Ovary (tissue), 3 donors: ENCODE results near the gene DNAH11.

Experiments
- CTCF ChIP-seq, 3 donors: fragments of 450-650 bp in 2 of 3; fragments of 200-600 bp in 1 of 3; IDR thresholded peaks; one replicate each; pipeline versions ENCODE4 v1.5.1 to v1.8.0; 2016 to 2022; ENCODE audit warnings: antibody characterized with exemption in 3 of 3, mild to moderate bottlenecking in 1 of 3
- POLR2A ChIP-seq: fragments of 450-650 bp; IDR thresholded peaks from one replicate; pipeline ENCODE4 v1.6.1; 2017; ENCODE audit warnings: antibody characterized with exemption, mild to moderate bottlenecking, moderate library complexity
- donor health status: DM: no; HTN: no; CAD: no.

DNA sequence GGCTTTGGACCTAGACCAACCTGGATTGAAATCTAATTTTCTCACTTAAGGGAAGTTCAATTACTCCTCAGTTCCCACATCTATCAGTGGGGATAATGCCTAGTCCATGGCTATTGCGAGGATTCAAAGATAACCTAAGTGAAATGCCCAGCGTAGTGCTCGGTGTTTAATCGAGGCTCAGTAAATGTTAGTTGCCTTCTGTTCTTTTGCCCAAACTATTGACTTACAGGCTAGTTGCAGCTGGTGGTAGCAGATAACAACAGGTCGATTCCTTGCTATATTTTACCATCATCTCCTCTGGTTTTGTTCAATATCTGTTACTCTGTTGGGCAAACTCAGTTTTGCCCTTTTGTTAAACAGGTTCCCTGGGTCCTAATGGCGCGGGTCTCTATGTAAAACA is 22.8 kb downstream of the DNAH11 start:
- TF ChIP-seq CTCF (IDR thresholded peaks at IDR 0.05) (no peak), POLR2A (no peak)
